GM19468 (cell line): ENCODE results near the gene IL1RAP.

ENCODE experiments used
- ATAC-seq: cut with Tn5 transposase; IDR thresholded peaks from one replicate; pipeline ENCODE4 v1.9.1; 2021; ENCODE audit warnings: mild to moderate bottlenecking, moderate library complexity, moderate number of reproducible peaks; ENCODE audit not compliant: unreplicated experiment; ENCODE audit errors: extremely low read depth

Gene IL1RAP

GRCh38 chr3:190566043-190566933 lies 52.4 kb downstream of the IL1RAP start:
- no peak for ATAC-seq

- ATAC-seq: no peak
Measured at GRCh38 chr3:190568036-190568435, 54.2 kb downstream of the IL1RAP start.

GRCh38 chr3:190574473-190574872 lies 60.6 kb downstream of the IL1RAP start:
- ATAC-seq: no peak

- ATAC-seq: no peak
Measured at GRCh38 chr3:190575437-190576185, 61.7 kb downstream of the IL1RAP start.

DNA sequence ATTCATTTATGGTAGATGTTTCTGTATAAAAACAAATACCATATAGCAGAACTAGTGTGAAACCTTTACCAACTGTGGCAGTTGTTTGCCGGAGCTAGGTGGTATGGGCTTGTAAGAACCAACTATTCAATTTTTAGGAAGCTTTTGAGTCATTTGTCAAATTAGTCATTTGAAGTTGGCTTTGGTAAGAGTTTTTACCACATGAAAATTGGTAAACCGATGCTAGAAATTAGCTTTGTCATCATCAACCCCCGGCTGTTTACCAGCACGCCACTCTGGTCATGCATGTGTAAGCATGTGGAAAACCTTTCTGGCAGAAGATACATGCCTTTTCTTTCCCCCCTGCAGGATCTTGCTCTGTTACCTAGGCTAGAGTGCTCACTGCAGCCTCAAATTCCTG lies 63.3 kb downstream of the IL1RAP start:
- ATAC-seq: no peak

DNA sequence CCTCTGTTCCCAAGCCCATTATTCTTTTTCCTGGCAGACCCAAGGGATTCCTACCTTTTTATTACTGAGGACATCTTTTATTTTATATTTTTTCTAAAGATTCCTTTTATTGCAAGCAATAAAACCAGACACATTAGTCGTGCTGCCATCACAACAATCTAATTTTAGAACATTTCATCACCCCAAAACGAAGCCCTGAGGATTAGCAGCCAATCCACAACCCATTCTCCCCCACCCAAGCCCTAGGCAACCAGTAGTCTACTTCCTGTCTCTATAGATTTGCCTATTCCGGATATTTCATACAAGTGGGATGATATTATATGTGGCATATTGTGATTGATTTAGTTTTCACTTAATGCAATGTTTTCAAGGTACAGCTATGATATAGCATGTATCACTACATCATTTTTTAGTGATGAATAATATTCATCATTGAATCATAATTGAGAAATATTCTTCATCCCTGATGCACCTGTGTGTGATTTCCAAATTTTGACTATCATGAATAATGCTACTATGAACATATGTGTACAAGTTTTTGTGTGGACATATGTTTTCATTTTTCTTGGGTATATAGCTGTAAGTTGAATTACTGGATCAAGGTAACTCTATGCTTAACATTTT lies 65.7 kb downstream of the IL1RAP start:
- ATAC-seq: no peak

GRCh38 chr3:190580417-190580816 lies 66.5 kb downstream of the IL1RAP start:
- ATAC-seq: no peak

GRCh38 chr3:190581041-190581541 lies 67.2 kb downstream of the IL1RAP start:
- no peak for ATAC-seq

GRCh38 chr3:190582667-190583066 lies 68.8 kb downstream of the IL1RAP start:
- no peak for ATAC-seq

DNA sequence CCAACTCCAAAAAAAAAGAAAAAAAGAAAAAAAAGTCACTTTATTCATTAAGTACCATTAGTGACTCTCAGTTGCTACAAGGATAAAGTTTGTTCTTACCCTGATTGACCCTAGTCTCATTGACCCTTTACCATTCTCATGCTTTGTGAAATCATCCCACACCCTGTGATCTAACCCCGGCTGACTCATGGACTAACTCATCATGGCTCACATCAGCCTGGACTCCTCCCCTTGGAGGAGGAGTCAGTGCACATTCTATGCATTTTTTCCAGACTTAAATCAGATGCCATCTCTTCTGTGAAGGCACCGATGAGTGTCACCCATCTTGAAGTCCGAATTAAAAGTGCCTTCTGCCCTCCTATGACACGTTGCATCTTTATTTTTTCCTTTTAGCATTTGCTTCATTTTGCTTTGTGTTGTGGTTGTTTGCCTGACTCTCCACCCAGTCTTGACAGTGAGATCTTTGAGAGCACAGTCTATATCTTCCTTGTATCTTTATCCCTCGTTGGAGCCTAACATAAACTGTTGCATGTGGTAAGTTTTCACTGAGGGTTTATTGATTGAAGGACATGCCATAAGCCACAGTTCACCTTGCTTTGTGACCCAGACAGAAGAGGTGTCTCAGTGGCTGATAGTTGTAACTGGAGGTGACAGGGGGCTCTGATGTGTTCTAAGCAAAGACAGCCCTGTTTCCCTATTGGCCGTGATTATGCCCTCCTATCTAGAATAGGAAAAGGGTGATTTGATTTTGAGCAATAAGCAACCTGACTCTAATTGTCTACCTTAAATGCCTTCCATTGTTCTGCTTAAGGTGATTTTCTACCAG lies 72.1 kb downstream of the IL1RAP start:
- no peak for ATAC-seq

DNA sequence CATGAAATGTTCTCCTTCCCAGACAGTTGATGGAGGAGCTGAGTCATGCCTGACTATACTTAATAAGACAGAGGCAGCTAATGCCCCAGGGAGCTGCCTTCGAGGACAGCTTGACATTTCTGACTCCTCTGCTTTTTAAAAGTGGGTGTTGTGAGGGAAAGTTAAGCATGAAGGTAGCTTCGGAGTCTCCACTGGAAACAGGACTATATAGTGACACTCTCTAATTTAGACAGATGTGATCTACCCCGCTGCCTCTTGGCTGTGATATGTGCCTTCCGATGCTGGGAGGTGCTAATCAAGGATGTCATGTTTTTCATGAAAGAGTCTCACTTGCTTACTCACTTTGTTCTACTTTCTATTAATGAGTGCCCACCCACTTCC lies 72.7 kb downstream of the IL1RAP start:
- peak; percentile 74 for ATAC-seq

DNA sequence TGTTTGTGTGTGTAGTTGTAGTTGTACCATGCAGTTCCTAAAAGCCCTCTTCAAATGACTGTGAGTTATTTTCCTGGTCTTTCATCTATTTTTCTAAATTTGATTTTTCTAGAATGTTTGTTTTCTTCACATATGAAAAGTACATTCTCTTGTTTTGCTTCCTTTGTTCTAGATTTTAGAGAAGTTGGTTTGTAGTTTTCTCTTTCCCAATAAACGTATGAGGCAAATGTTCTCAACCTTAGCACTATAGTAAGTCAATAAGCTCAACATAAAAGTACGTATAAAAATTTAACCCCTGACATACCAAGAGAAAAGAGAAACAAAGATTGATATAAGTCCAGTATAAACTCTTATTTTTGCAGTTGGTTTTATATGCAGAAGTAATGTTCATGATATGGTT lies 74.7 kb downstream of the IL1RAP start:
- no peak for ATAC-seq

- ATAC-seq: no peak
Measured at GRCh38 chr3:190589326-190589725, 75.4 kb downstream of the IL1RAP start.

- no peak for ATAC-seq
Measured at GRCh38 chr3:190591080-190591479, 77.2 kb downstream of the IL1RAP start.

GRCh38 chr3:190593075-190593474 lies 79.2 kb downstream of the IL1RAP start:
- ATAC-seq: no peak

DNA sequence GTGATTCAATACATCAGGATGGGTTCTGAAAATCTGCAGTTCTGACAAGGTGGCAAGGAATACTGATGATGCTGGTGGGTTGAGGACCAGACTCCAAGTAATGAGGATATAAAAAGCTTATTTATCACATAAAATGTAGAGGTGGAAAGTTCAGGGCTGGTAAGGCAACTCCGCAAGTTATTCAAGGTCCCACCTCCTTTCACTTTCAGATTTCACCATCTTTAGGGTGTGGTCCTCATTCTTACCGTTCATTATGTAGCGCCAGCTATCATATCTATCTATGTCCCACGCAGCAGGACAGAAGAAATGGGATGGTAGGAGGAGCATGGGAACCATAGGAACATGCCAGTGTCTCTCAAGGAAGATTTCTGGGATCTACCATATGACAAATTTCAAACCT lies 80.3 kb downstream of the IL1RAP start:
- ATAC-seq: no peak

- ATAC-seq: no peak
Measured at GRCh38 chr3:190595179-190595795, 81.4 kb downstream of the IL1RAP start.

DNA sequence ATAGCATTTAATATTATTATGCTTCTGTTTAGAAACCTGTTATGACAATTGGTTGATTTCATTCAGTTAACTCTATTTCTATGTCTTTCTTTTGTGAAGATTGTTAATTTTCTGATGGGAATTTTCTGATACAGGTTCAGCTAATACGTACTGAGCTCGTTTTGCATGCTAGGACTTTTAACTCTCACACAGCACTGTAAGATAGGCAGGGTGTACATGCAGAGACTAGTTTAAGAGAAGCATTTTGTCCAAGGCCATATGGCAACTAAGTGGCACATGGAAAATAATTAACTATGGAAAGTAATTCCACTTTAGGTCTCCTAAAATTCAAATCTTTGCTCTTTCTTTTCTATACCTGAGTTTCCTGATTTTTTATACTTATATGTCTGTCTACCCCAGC lies 81.9 kb downstream of the IL1RAP start:
- no peak for ATAC-seq
